Thymus (tissue), 14 donors: ENCODE measurements around the gene POU4F3. TPM values are rescaled to one million over a fixed set of nuclear protein-coding genes. Genes with fewer than 3 reads are reported as not detected.
"Not testable (repeated sequence)": the region's sequence is repeated elsewhere in the genome, so short reads cannot be mapped to it uniquely, and the experiment has no call there.

Experiments
- DNase-seq, 9 donors: peaks; one replicate each; pipeline ENCODE4 v3.0.0-alpha.2; 2013; ENCODE audit warnings: low spot score in 9 of 9, low read depth in 6 of 9, missing footprints in 1 of 9
- H3K27ac ChIP-seq, 2 donors: one replicate each; pipeline ENCODE4 v1.5.1; 2013; ENCODE audit warnings: control low read depth in 1 of 2, low read depth in 1 of 2, low read length in 1 of 2, mild to moderate bottlenecking in 1 of 2, moderate library complexity in 1 of 2
- H3K27me3 ChIP-seq, 2 donors: one replicate each; pipeline ENCODE4 v1.5.1; 2013; ENCODE audit warnings: low read length in 1 of 2; ENCODE audit not compliant: control insufficient read depth in 2 of 2, insufficient read depth in 1 of 2
- H3K36me3 ChIP-seq, 2 donors: one replicate each; pipeline ENCODE4 v1.5.1; 2013; ENCODE audit warnings: low read length in 1 of 2, mild to moderate bottlenecking in 1 of 2, moderate library complexity in 1 of 2; ENCODE audit not compliant: control insufficient read depth in 2 of 2, insufficient read depth in 2 of 2
- H3K4me1 ChIP-seq, 2 donors: one replicate each; pipeline ENCODE4 v1.5.1; 2013; ENCODE audit warnings: low read length in 2 of 2; ENCODE audit not compliant: control insufficient read depth in 2 of 2, insufficient read depth in 2 of 2
- H3K4me3 ChIP-seq, 2 donors: one replicate each; pipeline ENCODE4 v1.5.1; 2013; ENCODE audit warnings: low read length in 2 of 2, control low read depth in 1 of 2, mild to moderate bottlenecking in 1 of 2
- H3K9me3 ChIP-seq, 2 donors: one replicate each; pipeline ENCODE4 v1.5.1; 2013; ENCODE audit warnings: low read length in 1 of 2, mild to moderate bottlenecking in 1 of 2; ENCODE audit not compliant: control insufficient read depth in 2 of 2, insufficient read depth in 1 of 2
- WGBS: extraction: QIAGEN DNeasy Blood & Tissue Kit; methylation state at CpG from one replicate; pipeline ENCODE4 v1.1.7; 2013; 5-methylcytosine and 5-hydroxymethylcytosine counted together
- long read RNA-seq, 10 donors: transcript quantifications; one replicate each; lab custom pipeline, GENCODE V29; 2026
- polyA plus RNA-seq: library from polyadenylated mRNA; stranded (reverse); fragments of 200-250 nt; gene quantifications from one replicate; pipeline ENCODE4 v1.2.3, GENCODE V29; 2013
- total RNA-seq: library from RNA; stranded (reverse); fragments of 120-200 nt; gene quantifications from one replicate; pipeline ENCODE4 v1.2.4, GENCODE V29; 2013
- donor health status: healthy.

POU4F3 gene, protein sequence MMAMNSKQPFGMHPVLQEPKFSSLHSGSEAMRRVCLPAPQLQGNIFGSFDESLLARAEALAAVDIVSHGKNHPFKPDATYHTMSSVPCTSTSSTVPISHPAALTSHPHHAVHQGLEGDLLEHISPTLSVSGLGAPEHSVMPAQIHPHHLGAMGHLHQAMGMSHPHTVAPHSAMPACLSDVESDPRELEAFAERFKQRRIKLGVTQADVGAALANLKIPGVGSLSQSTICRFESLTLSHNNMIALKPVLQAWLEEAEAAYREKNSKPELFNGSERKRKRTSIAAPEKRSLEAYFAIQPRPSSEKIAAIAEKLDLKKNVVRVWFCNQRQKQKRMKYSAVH
- 0.09 TPM for total RNA-seq
- polyA plus RNA-seq = 0.25 TPM
- long read RNA-seq, donor 1 = 0 reads
- long read RNA-seq, donor 2 = 0 reads
- long read RNA-seq, donor 3 = 0 reads
- long read RNA-seq, donor 4 = 0 reads
- long read RNA-seq, donor 5, partial matches to known transcripts = 0 of 1 reads
- long read RNA-seq, donor 5, other reads (novel, unspliced or antisense) = 0 of 1 reads
- long read RNA-seq, donor 6 = 0 reads
- long read RNA-seq, donor 7 = 0 reads
- long read RNA-seq, donor 8 = 0 reads
- long read RNA-seq, donor 9 = 0 reads
- long read RNA-seq, donor 10 = 0 reads

DNA sequence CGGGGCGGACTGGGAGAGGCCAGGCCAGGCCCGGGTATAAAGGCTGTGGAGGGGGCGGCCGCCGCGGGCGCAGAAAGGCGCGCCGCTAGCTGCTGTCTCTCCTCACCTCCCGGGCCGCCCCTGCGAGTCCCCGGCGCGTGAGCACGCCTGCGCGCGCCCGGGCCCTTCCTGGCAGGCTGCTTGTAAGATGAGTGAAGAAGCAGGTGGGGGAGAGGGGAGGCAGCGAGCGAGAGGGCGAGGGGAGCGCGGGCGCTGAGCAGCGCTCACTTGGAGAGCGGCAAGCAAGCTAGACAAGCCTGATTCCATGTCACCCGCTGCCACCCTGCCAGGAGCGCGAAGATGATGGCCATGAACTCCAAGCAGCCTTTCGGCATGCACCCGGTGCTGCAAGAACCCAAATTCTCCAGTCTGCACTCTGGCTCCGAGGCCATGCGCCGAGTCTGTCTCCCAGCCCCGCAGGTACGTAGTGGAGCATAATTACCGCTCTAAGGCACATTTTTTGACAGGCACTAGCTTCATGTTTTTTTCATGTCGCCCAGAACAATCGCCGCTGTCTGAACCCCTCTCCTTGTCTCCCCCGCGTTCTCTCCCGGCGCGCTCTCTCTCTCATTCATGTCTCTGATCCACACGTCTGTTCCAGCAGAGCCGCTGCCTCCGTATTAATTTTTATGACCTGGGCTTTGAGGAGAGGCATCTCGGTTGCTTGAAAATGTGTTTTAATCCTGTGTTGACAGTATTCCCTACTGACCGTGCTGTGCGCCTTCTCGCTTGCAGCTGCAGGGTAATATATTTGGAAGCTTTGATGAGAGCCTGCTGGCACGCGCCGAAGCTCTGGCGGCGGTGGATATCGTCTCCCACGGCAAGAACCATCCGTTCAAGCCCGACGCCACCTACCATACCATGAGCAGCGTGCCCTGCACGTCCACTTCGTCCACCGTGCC, at the start of gene POU4F3:
Gene POU4F3 (plus strand): TSS at position 66 of the 941 bp plus-strand sequence. CDS start 274 bp downstream, at position 340.
- DNase-seq = no peak
- no peak within 1 kb of the TSS for H3K27ac ChIP-seq
- no peaks in the 10 kb centered on the region for H3K36me3 ChIP-seq
- peaks cover 68 to 95% of the 10 kb centered on the region in 2 donors for H3K27me3 ChIP-seq
- 8% methylated on average over 70 of the region's 70 CpGs for WGBS
- H3K4me1 ChIP-seq = no peaks in the 10 kb centered on the region
- H3K4me3 ChIP-seq = no peak within 1 kb of the TSS
- H3K9me3 ChIP-seq = peaks cover 1 to 10% of the 10 kb centered on the region in 2 donors

DNA sequence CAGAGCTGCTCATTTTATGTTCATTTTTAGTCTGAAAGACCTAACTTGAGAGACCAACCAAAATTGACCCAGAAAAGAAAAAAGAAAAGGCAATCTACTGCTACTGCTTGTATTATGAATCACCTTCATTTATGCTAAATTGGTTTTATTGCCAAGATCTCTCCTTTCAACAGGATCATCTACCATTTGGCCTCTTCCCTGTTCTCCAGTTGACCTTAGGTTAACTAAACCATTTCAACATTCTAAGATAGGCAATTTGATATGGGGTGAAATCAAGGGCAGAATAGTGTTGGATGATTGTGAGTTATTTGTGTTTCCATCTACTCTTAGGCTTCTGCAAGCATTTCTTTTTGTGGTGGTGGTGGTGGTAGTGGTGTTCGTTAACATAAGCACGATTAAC, 48.3 kb upstream of the POU4F3 start:
- peaks cover 0 to 18% of the 10 kb centered on the region in 2 donors for H3K36me3 ChIP-seq
- no peak overlapping the region for H3K27ac ChIP-seq
- DNase-seq = no peak
- 98% methylated on average over 2 of the region's 2 CpGs for WGBS
- H3K27me3 ChIP-seq = no peaks in the 10 kb centered on the region
- H3K4me3 ChIP-seq = no peak overlapping the region
- H3K9me3 ChIP-seq = no peaks in the 10 kb centered on the region
- H3K4me1 ChIP-seq = no peaks in the 10 kb centered on the region

DNA sequence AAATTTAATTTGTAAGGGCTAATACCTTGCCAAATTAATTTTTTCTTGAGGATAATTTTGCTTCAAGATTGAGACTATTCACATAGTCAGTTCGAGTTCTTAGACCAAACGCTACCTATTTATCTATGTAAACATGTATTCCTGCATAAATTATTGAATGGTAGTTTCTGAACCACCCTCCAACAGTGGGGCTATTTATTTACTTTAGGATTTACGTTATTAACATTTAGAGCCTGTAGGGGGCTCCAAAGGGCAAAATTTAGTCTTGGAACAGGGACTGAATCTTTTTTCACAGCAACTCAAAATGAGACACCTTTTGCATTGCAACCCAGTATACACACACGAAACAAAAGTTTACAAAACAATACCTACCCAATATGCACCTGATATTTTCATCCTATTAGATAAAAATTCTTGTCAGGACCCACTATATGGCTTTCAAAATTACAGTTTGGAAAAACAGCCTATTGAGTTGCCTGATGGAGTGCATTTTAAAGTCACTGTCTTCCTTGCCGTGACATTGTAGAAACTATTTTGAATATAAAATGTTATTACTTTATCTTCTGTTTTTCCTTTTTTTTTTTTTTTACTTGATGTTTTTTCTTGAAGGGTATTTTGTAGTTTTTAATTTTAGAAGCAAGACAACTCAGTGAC, 47.1 kb upstream of the POU4F3 start:
- 29% methylated on average over 5 of the region's 5 CpGs for WGBS
- Histone ChIP-seq H3K9me3 (no peaks in the 10 kb centered on the region), H3K27ac (no peak overlapping the region), H3K4me3 (no peak overlapping the region), H3K27me3 (no peaks in the 10 kb centered on the region), H3K4me1 (no peaks in the 10 kb centered on the region), H3K36me3 (peaks cover 0 to 7% of the 10 kb centered on the region in 2 donors)
- DNase-seq = peak in 8 of 9 donors; percentile 9 to 60 (median 18)

DNA sequence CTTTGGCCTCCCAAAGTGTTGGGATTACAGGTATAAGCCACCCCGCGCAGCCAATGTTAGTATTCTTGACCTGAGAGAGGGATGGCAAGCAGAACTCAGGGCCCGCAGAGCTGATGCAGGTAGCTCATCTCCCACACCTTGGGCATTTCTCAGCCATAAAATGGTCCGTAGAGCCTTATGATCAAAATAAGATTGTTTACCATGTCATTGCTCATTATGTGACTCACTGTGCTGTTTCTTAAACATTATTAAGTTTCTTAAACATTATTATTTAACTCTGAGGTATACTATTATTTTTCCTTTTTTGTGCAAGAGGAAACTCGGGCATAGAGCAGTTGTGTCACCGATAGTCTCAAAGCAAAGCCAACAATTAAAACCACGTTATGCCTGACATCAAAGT, 42.4 kb upstream of the POU4F3 start:
- DNase-seq = no peak
- H3K9me3 ChIP-seq = no peaks in the 10 kb centered on the region

DNA sequence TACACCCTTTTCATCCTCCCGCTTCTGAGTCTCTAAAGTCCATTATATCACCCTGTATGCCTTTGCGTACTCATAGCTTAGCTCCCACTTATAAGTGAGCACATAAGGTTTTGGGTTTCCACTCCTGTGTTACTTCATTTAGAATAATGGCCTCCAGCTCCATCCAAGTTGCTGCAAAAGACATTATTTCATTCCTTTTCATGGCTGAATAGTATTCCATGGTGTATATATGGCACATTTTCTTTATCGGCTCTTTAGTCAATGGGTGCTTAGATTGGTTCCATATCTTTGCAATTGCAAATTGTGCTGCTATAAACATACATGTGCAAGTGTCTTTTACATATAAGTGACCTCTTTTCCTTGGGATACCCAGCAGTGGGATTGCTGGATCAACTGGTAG, 39.7 kb upstream of the POU4F3 start:
- not testable (repeated sequence) for H3K27ac ChIP-seq, DNase-seq, H3K4me3 ChIP-seq, H3K27me3 ChIP-seq, H3K36me3 ChIP-seq, H3K9me3 ChIP-seq, H3K4me1 ChIP-seq
- whole genome bisulfite sequencing = 95% methylated on average over 3 of the region's 3 CpGs

More for the DNA sequence above, 42.4 kb upstream of the POU4F3 start:
- Histone ChIP-seq H3K4me1 (no peaks in the 10 kb centered on the region), H3K4me3 (no peak overlapping the region), H3K27me3 (no peaks in the 10 kb centered on the region), H3K27ac (no peak overlapping the region), H3K36me3 (no peaks in the 10 kb centered on the region)
- WGBS = 92% methylated on average over 7 of the region's 7 CpGs

DNA sequence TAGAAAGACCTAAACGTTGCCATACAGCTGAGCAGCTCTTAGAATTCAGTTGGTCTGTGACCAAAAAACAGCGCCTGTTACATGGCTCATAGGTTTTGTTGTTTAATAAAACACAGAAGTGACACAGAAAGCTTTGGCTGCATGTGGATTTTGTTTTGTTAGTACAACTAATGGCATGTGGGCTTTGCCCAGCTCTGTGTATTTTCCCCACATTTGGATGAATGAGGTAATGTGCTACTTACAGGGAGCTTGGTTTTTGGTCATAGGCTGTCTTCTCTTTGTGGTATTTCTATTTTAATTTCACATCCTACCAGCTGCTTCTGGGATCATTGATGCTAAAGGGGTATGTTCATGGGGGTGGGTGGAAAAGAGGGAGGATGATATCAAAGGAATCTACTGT, 37.0 kb upstream of the POU4F3 start:
- no peaks in the 10 kb centered on the region for H3K36me3 ChIP-seq
- H3K4me3 ChIP-seq = no peak overlapping the region
- no peak overlapping the region for H3K27ac ChIP-seq
- DNase-seq = no peak
- WGBS = 82% methylated on average over 2 of the region's 2 CpGs
- H3K27me3 ChIP-seq = no peaks in the 10 kb centered on the region
- H3K4me1 ChIP-seq = no peaks in the 10 kb centered on the region
- H3K9me3 ChIP-seq = no peaks in the 10 kb centered on the region

DNA sequence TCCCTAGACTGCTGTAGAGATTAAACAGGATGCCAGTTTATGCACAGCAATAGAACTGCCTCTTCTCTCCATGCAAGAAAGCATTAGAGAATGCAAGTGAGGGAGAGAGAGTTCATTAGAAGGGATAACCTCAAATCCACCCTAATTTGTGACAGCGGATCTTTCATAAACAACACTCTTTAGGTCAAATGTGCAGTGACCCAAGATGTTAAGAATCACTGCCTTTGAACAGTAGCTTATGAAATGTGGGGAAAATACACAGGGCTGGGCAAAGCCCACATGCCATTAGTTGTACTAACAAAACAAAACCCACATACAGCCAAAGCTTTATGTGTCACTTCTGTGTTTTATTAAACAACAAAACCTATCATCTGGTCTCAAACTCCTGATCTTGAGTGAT, 36.2 kb upstream of the POU4F3 start:
- no peak for DNase-seq
- H3K27ac ChIP-seq = no peak overlapping the region
- no peaks in the 10 kb centered on the region for H3K27me3 ChIP-seq
- H3K4me1 ChIP-seq = no peaks in the 10 kb centered on the region
- WGBS = 95% methylated on average over 1 of the region's 1 CpG
- no peaks in the 10 kb centered on the region for H3K36me3 ChIP-seq
- no peak overlapping the region for H3K4me3 ChIP-seq
- no peaks in the 10 kb centered on the region for H3K9me3 ChIP-seq

DNA sequence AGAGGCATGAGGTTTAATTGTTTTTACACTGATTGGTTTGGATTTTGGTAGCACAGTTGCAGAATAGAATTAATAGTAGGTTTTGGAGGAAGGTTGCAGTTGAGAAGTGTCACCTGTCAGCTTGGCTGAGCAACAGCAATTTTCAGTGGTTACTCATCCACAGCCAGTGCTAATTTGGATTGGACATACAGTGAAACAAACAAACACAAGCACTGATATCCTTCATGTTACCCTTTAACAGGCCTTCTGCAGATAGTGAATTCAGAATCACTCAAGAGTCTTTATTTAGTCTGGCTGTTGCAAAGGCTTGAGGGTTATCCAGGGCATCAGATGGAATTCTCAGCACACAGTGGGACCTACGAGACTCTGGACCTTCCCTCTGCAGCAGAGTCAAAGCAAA, 31.8 kb upstream of the POU4F3 start:
- Histone ChIP-seq H3K36me3 (no peaks in the 10 kb centered on the region), H3K27ac (no peak overlapping the region), H3K27me3 (peaks cover 0 to 5% of the 10 kb centered on the region in 2 donors), H3K9me3 (no peaks in the 10 kb centered on the region), H3K4me1 (no peaks in the 10 kb centered on the region), H3K4me3 (no peak overlapping the region)
- no peak for DNase-seq
- 83% methylated on average over 1 of the region's 1 CpG for WGBS
